HG03045 (cell line): ENCODE data around the gene NFIC.
"Not testable (repeated sequence)": the region's sequence is repeated elsewhere in the genome, so short reads cannot be mapped to it uniquely, and the experiment has no call there.

Experiments used
- ATAC-seq: cut with Tn5 transposase; IDR thresholded peaks from one replicate; pipeline ENCODE4 v1.9.1; 2021; ENCODE audit warnings: mild to moderate bottlenecking, moderate library complexity; ENCODE audit not compliant: unreplicated experiment

Gene NFIC

GRCh38 chr19:3448616-3449334 lies 82.4 kb downstream of the NFIC start:
- ATAC-seq: no peak

DNA sequence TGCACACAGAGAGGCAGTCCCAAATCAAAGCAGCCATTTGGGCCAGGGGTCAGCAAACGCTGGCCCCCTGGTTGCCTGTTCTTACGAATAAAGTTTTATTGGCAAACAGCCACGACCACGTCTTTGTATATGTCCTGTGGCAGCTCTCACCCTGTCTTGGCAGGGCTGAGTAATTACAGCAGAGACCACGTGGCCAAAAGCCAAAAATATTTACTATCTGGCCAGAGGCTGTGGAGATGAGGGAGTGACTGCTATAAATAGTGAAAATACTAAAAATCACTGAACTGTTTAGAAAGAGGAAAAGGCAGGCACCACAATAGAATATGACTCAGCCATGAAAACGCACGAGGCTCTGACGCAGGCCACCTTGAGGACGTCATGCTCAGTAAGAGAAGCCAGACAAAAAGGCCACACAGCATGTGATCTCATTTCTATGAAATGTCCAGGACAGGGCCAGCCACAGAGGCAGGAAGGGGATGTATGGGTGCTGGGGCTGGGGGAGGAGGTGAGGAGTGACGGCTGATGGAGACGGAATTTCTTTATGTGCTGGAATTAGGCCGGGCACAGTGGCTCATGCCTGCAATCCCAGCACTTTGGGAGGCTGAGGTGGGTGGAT lies 84.5 kb downstream of the NFIC start:
- ATAC-seq: no peak

DNA sequence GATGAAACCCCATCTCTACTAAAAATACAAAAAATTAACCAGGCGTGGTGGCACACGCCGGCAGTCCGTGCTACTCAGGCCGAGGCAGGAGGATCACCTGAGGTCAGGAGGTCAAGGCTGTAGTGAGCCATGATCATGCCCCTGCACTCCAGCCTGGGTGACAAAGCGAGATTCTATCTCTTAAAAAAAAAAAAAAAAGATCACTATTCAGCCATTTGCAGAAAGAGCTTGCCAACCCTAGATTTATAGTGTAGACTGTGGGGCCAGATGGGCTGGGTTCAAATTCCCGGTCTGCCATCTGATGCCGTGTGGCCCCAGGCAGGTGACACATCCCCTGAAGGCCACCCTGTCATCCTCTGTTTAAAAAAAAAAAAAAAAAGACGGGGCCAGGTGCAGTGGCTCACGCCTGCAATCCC lies 85.1 kb downstream of the NFIC start:
- no peak for ATAC-seq

GRCh38 chr19:3452171-3452941 lies 86.0 kb downstream of the NFIC start:
- no peak for ATAC-seq

DNA sequence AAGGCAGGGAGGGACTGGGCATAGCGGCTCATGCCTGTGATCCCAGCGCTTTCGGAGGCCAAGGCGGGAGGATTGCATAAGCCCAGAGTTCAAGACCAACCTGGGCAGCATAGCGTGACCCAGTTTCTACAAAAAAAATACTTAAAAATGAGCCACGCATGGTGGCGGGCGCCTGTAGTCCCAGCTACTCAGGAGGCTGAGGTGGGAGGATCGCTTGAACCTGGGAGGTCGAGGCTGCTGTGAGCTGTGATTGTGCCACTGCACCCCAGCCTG lies 86.5 kb downstream of the NFIC start:
- not testable (repeated sequence) for ATAC-seq

DNA sequence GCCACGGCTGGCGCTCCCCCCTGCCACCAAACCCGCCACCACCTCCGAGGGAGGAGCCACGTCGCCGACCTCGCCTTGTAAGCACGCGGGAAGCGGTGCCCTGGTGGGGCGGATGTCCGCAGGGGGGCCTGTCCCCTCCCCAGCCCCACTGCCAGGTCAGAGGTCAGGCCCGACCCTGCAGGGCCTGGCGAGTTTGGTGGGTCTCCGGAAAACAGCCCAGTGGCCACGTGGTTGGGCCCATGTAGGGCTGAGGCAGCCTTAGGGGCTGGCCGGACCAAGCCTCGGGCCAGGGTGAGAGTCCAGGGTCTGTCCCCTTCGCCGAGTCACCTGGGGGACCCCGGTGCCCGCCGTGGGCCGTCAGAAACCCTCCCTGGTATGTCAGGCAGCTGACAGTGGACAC lies 87.5 kb downstream of the NFIC start:
- ATAC-seq: no peak

GRCh38 chr19:3454656-3455392 lies 88.4 kb downstream of the NFIC start:
- no peak for ATAC-seq

DNA sequence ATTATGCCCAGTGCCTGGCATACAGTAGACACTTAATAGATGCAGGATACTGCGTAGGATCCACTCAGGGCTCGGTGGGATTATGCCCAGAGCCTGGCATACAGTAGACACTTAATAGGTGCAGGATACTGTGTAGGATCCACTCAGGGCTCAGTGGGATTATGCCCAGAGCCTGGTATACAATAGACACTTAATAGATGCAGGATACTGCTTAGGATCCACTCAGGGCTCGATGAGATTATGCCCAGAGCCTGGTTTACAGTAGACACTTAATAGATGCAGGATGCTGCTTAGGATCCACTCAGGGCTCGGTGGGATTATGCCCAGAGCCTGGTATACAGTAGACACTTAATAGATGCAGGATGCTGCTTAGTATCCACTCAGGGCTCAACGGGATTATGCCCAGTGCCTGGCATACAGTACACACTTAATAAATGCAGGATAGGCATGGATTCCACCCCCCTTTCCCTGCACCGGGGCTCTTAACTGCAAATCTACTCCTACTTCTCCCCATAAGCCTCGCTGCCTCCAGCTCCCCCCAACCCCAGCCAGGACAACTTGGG lies 89.1 kb downstream of the NFIC start:
- no peak for ATAC-seq

- no peak for ATAC-seq
These were observed 89.7 kb downstream of the NFIC start for GRCh38 chr19:3455960-3456601.

DNA sequence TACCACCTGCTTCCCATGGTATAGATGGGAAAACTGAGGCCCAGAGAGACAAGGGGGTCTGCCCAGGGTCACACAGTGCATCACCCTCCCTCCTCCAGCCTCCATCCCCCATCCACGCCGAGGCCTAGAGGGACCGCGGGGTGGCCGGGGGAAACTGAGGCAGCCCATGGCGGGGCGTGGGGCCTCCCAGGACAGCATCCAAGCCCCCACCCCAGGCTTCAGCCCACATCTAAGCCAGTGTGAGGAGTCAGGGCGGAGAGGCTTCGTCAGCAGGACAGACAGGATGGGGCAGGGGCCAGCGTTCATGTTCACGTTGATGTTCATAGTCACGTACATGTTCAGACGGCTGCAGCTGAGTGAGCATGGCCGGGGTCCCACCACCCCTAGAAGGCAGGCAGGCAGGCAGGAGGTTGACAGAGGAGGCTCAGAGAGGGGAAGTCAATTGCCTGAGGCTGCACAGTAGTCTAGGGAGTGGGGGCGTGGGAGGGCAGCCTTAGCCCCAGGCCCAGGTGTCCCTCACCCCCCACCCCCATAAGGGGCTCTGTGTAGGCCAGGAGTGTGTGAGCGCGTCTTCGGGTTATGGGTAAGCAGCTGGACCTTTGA lies 90.6 kb downstream of the NFIC start:
- no peak for ATAC-seq

DNA sequence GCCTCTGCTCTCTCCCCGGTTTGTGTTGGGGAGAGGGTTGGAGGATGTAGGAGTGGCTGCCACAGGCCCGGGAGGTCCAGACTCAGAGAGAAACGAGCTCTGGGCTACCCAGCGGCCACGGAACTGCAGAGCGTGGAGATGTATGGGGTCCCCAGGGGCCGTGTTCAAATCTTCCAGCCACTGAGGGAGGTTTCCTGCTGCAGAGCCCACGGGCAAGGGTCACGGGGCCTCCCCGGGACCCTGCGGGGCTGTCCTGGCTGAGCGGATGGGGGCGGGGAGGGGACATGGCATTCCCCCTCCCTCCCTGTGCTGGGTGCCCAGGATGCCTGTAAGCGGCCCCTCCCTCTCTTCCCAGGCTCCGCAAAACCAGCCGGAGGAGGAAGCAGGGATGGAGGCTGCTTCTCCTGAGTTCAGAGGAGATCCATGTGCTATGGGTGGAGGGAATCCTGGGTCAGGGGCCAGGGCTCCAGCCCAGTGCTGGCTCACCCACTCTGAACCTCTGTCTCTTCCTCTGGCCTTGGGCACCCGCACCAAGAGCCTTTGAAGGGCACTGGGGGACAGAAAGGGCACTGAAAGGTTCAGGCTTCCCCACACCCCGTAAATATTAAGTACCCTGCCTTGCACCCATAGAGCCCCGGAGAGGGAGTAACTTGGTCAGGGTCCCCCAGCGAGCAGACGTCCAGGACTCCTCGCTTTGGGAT lies 91.3 kb downstream of the NFIC start:
- ATAC-seq: no peak

DNA sequence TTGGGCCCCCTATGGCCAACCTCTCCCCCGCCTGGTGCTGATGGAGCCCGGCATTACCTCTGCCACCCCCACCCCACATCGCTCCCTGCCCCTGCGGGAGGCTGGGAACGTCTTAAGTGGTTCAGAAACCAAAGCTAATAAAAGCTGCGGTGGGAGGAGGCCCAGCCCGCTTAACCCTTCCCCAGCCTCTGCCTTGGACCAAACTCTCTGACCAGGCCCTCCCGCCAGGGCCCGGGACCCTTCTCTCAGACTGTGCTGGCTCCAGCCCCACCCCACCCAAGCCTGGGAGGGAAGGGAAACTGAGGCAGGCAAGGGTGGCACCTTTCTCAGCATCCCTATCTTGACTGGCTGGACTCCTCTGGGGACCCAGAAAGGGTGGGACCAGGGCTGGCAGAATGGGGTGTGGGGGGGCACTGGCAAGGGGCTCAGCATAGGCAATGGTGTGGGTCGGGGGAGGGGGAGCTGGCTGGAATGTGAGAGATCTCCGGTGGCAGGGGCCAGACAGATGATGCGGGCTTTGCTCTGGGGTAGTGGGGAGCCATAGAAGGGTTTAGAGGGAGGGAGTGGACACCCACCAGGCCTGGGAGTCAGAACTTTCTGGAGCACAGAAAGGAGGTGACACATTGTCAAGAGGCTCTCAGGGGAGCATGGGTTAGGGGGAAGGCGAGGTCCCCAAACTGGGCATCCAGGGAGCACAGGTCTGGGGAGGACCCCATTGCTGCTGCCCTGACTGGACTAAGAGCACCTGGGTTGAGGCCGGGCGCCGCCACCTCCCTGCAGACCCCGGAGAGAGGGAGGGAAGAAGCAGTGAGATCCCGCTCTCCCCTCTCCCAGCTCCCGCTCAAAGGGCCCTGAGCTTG lies 92.1 kb downstream of the NFIC start:
- no peak for ATAC-seq

- ATAC-seq: no peak
These were observed 92.9 kb downstream of the NFIC start for GRCh38 chr19:3459089-3459881.

DNA sequence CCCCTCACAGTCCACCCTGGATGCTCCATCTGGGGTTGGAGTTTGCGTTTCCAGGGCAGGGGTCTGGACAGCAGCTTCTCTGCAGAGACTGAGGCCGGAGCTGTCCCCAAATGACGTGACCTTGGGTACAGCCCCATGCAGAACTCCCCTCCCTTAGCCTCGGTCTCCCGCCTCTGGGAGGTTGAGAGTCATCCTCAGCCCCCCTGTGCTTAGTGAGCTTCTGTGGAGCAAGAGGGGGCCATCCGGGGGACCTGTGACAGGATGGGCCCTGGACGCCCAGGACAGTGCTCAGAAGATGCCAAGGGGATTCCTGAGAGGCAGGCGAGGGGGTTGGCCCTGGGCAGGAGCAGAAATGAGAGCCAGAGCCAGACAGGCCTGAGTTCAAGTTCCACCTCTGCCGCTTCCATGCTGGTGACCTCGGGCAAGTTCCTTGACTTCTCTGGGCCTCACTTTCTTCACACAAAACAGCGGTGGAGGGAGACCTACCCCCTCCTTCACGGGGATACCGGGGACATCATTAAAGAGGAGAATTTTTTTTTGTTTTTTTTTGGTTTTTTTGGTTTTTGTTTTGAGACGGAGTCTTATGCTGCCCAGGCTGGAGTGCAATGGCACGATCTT lies 93.7 kb downstream of the NFIC start:
- no peak for ATAC-seq

DNA sequence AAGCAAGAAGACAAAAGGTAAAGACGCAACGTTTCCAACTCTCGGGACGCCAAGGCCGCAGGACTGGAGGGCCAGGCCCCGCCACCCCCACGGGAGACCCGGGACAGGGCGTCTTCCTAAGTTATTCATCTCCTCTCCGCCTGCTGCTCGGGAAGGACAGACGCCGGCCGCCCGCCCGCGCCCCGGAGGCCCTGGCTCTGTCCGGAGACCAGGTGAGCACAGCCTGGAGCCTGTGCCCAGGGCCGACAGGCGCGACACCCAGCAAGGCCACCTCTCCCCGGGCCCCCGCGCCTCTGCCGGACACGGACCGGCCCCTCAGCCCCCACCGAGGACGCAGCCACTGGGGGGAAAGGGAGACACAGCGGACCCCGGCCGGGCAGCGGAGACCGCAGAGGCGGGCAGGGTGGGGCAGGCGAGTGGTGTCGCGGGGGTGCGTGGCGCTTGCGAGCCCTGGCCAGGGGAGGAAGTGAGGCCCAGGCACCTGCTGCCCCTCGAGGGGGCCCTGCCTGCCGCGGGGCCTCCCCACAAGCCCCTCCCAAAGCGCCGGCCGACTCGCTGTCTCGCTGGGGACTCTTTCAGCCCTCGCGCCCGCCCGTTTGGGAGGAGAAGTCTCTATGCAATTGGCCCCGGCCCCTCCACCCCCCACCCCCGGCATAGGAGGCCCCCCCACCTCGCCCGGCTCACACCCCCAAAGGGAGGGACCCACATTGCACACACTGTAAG lies 96.8 kb downstream of the NFIC start:
- ATAC-seq: no peak

GRCh38 chr19:3463714-3464586 lies 97.6 kb downstream of the NFIC start:
- ATAC-seq: no peak
